ENCODE data around the gene FGFBP1. TPM values are rescaled to one million over a fixed set of nuclear protein-coding genes. Genes with fewer than 3 reads are reported as not detected.

FGFBP1 gene
- polyA plus RNA-seq, 2 of the 4 experiments (the other 2 are of a cell fraction) = 1.1 to 4.0 TPM

DNA sequence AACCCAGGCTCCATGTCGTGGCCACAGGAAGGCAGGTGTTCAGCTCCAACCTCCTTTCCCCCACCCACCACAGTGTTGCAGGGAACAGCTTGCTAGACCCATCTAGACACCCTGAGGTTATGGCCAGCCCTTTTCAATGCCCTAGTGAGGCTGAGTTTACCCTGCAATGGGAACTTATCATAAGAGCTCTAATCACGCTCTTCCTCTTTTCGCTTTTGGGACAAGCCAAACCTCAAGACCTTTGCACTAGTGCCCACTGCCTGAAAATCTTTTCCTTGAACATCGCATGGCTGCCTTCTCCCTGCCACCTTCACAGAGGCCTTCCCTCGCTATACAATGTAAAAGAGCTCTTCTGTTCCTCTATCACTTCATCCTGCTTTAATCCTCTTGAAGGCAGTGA is 26.8 kb upstream of the FGFBP1 start:
- FAIRE-seq (no peak), DNase-seq (ENCODE audit: low read depth in 1 of 2, low spot score in 1 of 2) (no peak), ATAC-seq (no peak)
- Histone ChIP-seq H3K27ac (no peak overlapping the region), H3K4me2 (no peak overlapping the region), H3K4me3 (no peak overlapping the region), H3K4me1 (no peaks in the 10 kb centered on the region), H3K9me3 (0 out of 3 replicates have a peak, but pooled peaks cover 3% of the 10 kb centered on the region)
- TF ChIP-seq ZSCAN20 (CRISPR knock-in tag; IDR thresholded peaks at IDR 0.05) (no peak), MYC (IDR thresholded peaks at IDR 0.05; ENCODE audit: borderline replicate concordance, low read length) (no peak), KDM5A (IDR thresholded peaks at IDR 0.05) (no peak), HOXA7 (CRISPR knock-in tag; IDR thresholded peaks at IDR 0.05) (no peak)
- TF ChIP-seq, protein P1, sequence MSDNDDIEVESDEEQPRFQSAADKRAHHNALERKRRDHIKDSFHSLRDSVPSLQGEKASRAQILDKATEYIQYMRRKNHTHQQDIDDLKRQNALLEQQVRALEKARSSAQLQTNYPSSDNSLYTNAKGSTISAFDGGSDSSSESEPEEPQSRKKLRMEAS (IDR thresholded peaks at IDR 0.05) = no peak
- TF ChIP-seq, protein P2, sequence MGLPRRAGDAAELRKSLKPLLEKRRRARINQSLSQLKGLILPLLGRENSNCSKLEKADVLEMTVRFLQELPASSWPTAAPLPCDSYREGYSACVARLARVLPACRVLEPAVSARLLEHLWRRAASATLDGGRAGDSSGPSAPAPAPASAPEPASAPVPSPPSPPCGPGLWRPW (IDR thresholded peaks at IDR 0.05) = no peak
- TF ChIP-seq, protein P3, sequence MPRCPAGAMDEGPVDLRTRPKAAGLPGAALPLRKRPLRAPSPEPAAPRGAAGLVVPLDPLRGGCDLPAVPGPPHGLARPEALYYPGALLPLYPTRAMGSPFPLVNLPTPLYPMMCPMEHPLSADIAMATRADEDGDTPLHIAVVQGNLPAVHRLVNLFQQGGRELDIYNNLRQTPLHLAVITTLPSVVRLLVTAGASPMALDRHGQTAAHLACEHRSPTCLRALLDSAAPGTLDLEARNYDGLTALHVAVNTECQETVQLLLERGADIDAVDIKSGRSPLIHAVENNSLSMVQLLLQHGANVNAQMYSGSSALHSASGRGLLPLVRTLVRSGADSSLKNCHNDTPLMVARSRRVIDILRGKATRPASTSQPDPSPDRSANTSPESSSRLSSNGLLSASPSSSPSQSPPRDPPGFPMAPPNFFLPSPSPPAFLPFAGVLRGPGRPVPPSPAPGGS (IDR thresholded peaks at IDR 0.05) = no peak
- WGBS (ENCODE audit: missing lambda C conversion rate) = 79% methylated on average over 4 of the region's 5 CpGs
- ChIA-PET CTCF (interaction anchor here (0.9 to 6.5 kb wide), 5 partner anchors 9 to 299 kb away, joined by 3 to 58 read pairs (median 9); no protein-coding TSS in a partner anchor), POLR2A (no interaction called here)

DNA sequence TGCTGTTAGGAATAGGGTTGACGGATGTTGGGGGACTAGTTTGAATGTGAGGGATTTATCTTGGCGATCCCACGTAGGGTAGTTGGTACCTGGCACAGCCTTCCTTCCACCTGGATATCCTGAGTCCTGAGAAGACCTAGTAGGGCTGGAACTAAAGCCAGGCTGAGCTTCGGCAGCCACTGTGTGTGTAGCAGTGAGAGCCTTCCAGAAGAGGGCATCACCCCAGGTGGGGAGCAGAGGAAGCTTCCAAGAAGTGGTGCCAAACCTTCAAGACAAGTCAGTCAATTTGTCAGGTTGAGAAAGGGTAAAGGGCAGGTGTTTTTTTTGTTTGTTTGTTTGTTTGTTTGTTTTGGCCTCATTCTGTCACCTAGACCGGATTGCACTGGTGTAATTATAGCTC is 25.6 kb upstream of the FGFBP1 start:
- no peak overlapping the region for H3K27ac ChIP-seq
- ChIA-PET POLR2A (no interaction called here), CTCF (interaction anchor here (0.7 to 6.5 kb wide), 9 partner anchors 8 to 301 kb away, joined by 3 to 58 read pairs (median 7); no protein-coding TSS in a partner anchor)
- peak; percentile 54 to 76; a peak in 4 of 6 replicates for ATAC-seq
- 0 out of 3 replicates have a peak, but pooled peaks cover 3% of the 10 kb centered on the region for H3K9me3 ChIP-seq
- TF ChIP-seq, protein P4, sequence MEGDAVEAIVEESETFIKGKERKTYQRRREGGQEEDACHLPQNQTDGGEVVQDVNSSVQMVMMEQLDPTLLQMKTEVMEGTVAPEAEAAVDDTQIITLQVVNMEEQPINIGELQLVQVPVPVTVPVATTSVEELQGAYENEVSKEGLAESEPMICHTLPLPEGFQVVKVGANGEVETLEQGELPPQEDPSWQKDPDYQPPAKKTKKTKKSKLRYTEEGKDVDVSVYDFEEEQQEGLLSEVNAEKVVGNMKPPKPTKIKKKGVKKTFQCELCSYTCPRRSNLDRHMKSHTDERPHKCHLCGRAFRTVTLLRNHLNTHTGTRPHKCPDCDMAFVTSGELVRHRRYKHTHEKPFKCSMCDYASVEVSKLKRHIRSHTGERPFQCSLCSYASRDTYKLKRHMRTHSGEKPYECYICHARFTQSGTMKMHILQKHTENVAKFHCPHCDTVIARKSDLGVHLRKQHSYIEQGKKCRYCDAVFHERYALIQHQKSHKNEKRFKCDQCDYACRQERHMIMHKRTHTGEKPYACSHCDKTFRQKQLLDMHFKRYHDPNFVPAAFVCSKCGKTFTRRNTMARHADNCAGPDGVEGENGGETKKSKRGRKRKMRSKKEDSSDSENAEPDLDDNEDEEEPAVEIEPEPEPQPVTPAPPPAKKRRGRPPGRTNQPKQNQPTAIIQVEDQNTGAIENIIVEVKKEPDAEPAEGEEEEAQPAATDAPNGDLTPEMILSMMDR (IDR thresholded peaks at IDR 0.05) = 0 out of 3 replicates have a peak, but pooled peaks have one; percentile 5
- TF ChIP-seq HDAC2 (IDR thresholded peaks at IDR 0.05) = no peak
- H3K4me3 ChIP-seq = no peak overlapping the region
- WGBS (ENCODE audit: missing lambda C conversion rate) = 62% methylated on average over 5 of the region's 5 CpGs
- no peak for FAIRE-seq
- no peak for DNase-seq (ENCODE audit: low read depth in 1 of 2, low spot score in 1 of 2)
- H3K4me2 ChIP-seq = no peak overlapping the region
- no peaks in the 10 kb centered on the region for H3K4me1 ChIP-seq

DNA sequence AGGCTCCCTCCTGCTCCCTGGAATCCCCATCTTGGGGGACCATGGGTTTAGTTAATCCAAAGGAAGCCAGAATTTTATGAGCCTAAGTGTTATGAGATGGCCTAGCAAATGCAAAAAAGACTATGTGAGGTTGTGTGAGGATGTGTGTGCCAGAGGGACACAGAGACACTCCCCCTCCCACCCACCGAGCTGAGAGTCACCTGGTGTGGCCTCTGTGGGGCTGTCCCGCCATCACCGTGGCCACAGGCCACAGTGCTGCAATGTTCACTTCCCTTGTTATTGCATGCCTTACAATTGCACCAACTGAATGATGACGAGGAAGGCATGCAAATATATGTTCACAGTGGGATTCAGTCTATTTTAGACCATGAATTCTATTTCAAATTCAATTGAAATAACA is 25.0 kb upstream of the FGFBP1 start:
- WGBS (ENCODE audit: missing lambda C conversion rate) = 96% methylated on average over 4 of the region's 4 CpGs
- no peak; a peak in 2 of 6 replicates for ATAC-seq

More for the DNA sequence above, 25.0 kb upstream of the FGFBP1 start:
- H3K27ac ChIP-seq = no peak overlapping the region
- DNase-seq (ENCODE audit: low read depth in 1 of 2, low spot score in 1 of 2) (no peak), FAIRE-seq (no peak)
- CTCF ChIA-PET = interaction anchor here (0.6 to 6.5 kb wide), 12 partner anchors 9 to 301 kb away, joined by 3 to 58 read pairs (median 4); no protein-coding TSS in a partner anchor
- H3K4me1 ChIP-seq = no peaks in the 10 kb centered on the region
- TF ChIP-seq, protein P4 (IDR thresholded peaks at IDR 0.05) = no peak
- TF ChIP-seq EHMT2 (IDR thresholded peaks at IDR 0.05; ENCODE audit: low read depth) (no peak), MYC (IDR thresholded peaks at IDR 0.05; ENCODE audit: borderline replicate concordance, low read length) (no peak), EP300 (IDR thresholded peaks at IDR 0.05) (no peak), RAD21 (conservative IDR thresholded peaks at IDR 0.05 in 1 of 2, IDR thresholded peaks at IDR 0.05 in 1 of 2) (no peak), BHLHE40 (IDR thresholded peaks at IDR 0.05; ENCODE audit: low read depth, low read length) (no peak), KDM5A (IDR thresholded peaks at IDR 0.05) (no peak), NR3C1 (IDR thresholded peaks at IDR 0.05) (no peak), MAZ (IDR thresholded peaks at IDR 0.05; ENCODE audit: borderline replicate concordance, low read depth, low read length) (no peak), ZFP36 (IDR thresholded peaks at IDR 0.05; ENCODE audit: borderline replicate concordance, partially characterized antibody) (no peak), JUN (IDR thresholded peaks at IDR 0.05) (no peak), HEYL (CRISPR knock-in tag; IDR thresholded peaks at IDR 0.05) (no peak), CBX2 (IDR thresholded peaks at IDR 0.05; ENCODE audit: borderline replicate concordance, low read depth) (no peak)
- TF ChIP-seq, protein P5, sequence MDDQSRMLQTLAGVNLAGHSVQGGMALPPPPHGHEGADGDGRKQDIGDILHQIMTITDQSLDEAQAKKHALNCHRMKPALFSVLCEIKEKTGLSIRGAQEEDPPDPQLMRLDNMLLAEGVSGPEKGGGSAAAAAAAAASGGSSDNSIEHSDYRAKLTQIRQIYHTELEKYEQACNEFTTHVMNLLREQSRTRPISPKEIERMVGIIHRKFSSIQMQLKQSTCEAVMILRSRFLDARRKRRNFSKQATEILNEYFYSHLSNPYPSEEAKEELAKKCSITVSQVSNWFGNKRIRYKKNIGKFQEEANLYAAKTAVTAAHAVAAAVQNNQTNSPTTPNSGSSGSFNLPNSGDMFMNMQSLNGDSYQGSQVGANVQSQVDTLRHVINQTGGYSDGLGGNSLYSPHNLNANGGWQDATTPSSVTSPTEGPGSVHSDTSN (IDR thresholded peaks at IDR 0.05) = no peak
- TF ChIP-seq, protein P6, sequence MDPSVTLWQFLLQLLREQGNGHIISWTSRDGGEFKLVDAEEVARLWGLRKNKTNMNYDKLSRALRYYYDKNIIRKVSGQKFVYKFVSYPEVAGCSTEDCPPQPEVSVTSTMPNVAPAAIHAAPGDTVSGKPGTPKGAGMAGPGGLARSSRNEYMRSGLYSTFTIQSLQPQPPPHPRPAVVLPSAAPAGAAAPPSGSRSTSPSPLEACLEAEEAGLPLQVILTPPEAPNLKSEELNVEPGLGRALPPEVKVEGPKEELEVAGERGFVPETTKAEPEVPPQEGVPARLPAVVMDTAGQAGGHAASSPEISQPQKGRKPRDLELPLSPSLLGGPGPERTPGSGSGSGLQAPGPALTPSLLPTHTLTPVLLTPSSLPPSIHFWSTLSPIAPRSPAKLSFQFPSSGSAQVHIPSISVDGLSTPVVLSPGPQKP (IDR thresholded peaks at IDR 0.05; ENCODE audit: low read depth, low read length) = no peak
- TF ChIP-seq, protein P7, sequence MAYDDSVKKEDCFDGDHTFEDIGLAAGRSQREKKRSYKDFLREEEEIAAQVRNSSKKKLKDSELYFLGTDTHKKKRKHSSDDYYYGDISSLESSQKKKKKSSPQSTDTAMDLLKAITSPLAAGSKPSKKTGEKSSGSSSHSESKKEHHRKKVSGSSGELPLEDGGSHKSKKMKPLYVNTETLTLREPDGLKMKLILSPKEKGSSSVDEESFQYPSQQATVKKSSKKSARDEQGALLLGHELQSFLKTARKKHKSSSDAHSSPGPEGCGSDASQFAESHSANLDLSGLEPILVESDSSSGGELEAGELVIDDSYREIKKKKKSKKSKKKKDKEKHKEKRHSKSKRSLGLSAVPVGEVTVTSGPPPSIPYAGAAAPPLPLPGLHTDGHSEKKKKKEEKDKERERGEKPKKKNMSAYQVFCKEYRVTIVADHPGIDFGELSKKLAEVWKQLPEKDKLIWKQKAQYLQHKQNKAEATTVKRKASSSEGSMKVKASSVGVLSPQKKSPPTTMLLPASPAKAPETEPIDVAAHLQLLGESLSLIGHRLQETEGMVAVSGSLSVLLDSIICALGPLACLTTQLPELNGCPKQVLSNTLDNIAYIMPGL (CRISPR knock-in tag; IDR thresholded peaks at IDR 0.05; ENCODE audit: borderline replicate concordance) = no peak
- H3K9me3 ChIP-seq = 0 out of 3 replicates have a peak, but pooled peaks cover 3% of the 10 kb centered on the region
- POLR2A ChIA-PET = no interaction called here
- no peak overlapping the region for H3K4me2 ChIP-seq
- no peak overlapping the region for H3K4me3 ChIP-seq
